Thoracic aorta (tissue), 2 donors: ENCODE data around the gene CENPC. TPM values are rescaled to one million over a fixed set of nuclear protein-coding genes. Genes with fewer than 3 reads are reported as not detected.

Source experiments
- ATAC-seq: fragments of 150-250 bp; one replicate; pipeline ENCODE4 v1.8.0; 2017; ENCODE audit warnings: low read depth; ENCODE audit not compliant: insufficient number of reproducible peaks, low FRiP score
- DNase-seq: peaks from one replicate; pipeline ENCODE4 v3.0.0-alpha.2; 2020; ENCODE audit warnings: low spot score
- H3K27ac ChIP-seq, 2 donors: fragments of 200-600 bp; sonication (generic); 1 replicate in 1 of 2; 2 replicates in 1 of 2; pipeline ENCODE4 v1.5.1; 2016; ENCODE audit warnings: mild to moderate bottlenecking in 2 of 2, moderate library complexity in 2 of 2
- H3K27me3 ChIP-seq: fragments of 200-600 bp; sonication (generic); replicated peaks from 2 replicates; pipeline ENCODE4 v1.6.0; 2016; ENCODE audit warnings: mild to moderate bottlenecking; ENCODE audit not compliant: insufficient read depth
- H3K36me3 ChIP-seq: fragments of 200-600 bp; sonication (generic); one replicate; pipeline ENCODE4 v1.5.1; 2016
- H3K4me1 ChIP-seq, 2 donors: fragments of 200-600 bp; sonication (generic); 1 replicate in 1 of 2; 2 replicates in 1 of 2; pipeline versions ENCODE4 v1.5.1 to v1.6.0; 2016; ENCODE audit warnings: low read depth in 2 of 2, mild to moderate bottlenecking in 1 of 2; ENCODE audit not compliant: control insufficient read depth in 1 of 2
- H3K4me3 ChIP-seq: fragments of 200-600 bp; sonication (generic); 2 replicates; pipeline ENCODE4 v1.5.1; 2016; ENCODE audit warnings: mild to moderate bottlenecking
- H3K9me3 ChIP-seq: fragments of 200-600 bp; sonication (generic); 2 replicates; pipeline ENCODE4 v1.5.1; 2016
- total RNA-seq, 2 donors: library from RNA; depleted of rRNA; stranded (reverse); fragments of >200 nt; gene quantifications; one replicate each; pipeline versions ENCODE4 v1.1.0 to v1.2.3, GENCODE V29; 2016
- TF ChIP-seq, protein P1 (sequence below): fragments of 200-600 bp; sonication (generic); IDR thresholded peaks from one replicate; pipeline ENCODE4 v1.5.1; 2019; ENCODE audit warnings: antibody characterized with exemption

CENPC gene
- total RNA-seq, 2 donors from 2014 or later: 25.3 to 38.8 TPM

DNA sequence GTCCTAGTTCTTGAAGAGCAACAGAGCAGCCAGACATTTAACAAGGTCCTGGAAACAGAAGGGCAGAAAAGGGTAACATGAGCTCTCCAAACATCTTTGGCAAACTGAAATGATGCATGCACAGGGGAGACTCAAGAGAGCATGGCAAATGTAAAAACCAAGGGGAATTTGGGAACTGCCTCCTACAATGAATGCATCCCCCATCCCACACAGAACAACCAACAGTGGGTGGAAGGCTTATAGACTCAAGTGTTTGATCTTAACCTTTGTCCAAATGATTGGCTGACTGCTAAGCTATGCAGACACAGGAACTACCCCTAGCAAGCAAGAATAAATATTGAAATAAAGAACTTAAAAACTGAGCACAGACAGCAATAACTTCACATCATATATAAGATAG is 74.4 kb downstream of the CENPC start:
- ATAC-seq (no peak), DNase-seq (no peak)
- Histone ChIP-seq H3K9me3 (no peaks in the 10 kb centered on the region), H3K4me1 (peaks cover 0 to 3% of the 10 kb centered on the region in 2 donors), H3K27me3 (no peaks in the 10 kb centered on the region), H3K36me3 (peaks cover 15% of the 10 kb centered on the region), H3K4me3 (no peak overlapping the region), H3K27ac (no peak overlapping the region)
- TF ChIP-seq, protein P1, sequence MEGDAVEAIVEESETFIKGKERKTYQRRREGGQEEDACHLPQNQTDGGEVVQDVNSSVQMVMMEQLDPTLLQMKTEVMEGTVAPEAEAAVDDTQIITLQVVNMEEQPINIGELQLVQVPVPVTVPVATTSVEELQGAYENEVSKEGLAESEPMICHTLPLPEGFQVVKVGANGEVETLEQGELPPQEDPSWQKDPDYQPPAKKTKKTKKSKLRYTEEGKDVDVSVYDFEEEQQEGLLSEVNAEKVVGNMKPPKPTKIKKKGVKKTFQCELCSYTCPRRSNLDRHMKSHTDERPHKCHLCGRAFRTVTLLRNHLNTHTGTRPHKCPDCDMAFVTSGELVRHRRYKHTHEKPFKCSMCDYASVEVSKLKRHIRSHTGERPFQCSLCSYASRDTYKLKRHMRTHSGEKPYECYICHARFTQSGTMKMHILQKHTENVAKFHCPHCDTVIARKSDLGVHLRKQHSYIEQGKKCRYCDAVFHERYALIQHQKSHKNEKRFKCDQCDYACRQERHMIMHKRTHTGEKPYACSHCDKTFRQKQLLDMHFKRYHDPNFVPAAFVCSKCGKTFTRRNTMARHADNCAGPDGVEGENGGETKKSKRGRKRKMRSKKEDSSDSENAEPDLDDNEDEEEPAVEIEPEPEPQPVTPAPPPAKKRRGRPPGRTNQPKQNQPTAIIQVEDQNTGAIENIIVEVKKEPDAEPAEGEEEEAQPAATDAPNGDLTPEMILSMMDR: no peak

DNA sequence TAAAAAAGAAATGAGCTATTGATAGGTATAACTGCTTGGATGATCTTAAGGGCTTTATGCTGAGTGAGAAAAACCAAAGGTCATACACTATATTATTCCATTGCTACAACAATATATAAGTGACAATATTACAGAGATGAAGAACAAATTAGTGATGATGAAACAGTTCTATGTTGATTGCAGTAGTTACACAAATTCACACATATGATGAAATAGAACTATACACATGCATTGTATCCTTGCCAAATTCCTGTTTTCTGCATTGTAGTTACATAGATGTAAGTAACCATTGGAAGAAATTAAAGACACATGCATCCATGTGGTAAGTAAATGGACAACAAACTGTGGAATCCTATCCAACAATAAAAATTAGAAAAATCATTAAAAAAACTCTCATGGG is 76.5 kb downstream of the CENPC start:
- Histone ChIP-seq H3K4me1 (peaks cover 0 to 8% of the 10 kb centered on the region in 2 donors), H3K4me3 (no peak overlapping the region), H3K27me3 (no peaks in the 10 kb centered on the region), H3K27ac (no peak overlapping the region), H3K36me3 (peaks cover 7% of the 10 kb centered on the region), H3K9me3 (no peaks in the 10 kb centered on the region)
- DNase-seq (no peak), ATAC-seq (no peak)
- TF ChIP-seq, protein P1: no peak

DNA sequence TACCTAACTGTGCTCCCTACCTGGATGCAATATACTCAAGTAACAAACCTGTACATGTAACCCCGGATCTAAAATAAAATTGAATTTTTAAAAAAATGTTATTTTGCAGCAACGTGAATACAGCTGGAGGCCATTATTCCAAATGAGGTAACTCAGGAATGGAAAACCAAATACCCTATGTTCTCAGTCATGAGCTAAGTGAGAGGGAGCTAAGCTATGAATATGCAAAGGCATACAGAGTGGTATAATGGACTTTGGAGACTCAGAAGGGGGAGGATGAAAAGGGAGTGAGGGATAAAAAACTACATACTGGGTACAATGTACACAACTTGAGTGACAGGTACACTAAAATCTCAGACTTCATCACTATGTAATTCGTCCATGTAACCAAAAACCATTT is 78.6 kb downstream of the CENPC start:
- peaks cover 3% of the 10 kb centered on the region for H3K36me3 ChIP-seq

DNA sequence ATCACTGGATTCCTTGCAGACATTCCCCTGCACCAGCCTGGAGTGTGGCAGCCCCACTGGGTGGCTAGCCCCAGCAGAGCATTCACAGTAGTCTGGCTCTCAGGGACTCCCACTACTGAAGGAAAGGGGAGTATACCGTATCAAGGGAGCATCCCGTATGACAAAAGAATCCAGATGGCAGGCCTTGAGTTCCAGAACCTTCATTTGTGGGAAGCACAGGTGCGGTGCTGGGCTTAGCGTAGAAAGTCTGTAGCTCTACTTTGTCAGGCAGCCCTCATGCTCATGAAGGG is 79.6 kb downstream of the CENPC start:
- H3K4me1 ChIP-seq: peaks cover 0 to 8% of the 10 kb centered on the region in 2 donors
- H3K27ac ChIP-seq: no peak overlapping the region
- DNase-seq: no peak
- TF ChIP-seq, protein P1: no peak
- no peak for ATAC-seq
- no peaks in the 10 kb centered on the region for H3K9me3 ChIP-seq
- H3K27me3 ChIP-seq: no peaks in the 10 kb centered on the region
- H3K36me3 ChIP-seq: no peaks in the 10 kb centered on the region
- no peak overlapping the region for H3K4me3 ChIP-seq

More for the DNA sequence above, 78.6 kb downstream of the CENPC start:
- no peak for ATAC-seq
- TF ChIP-seq, protein P1: no peak
- Histone ChIP-seq H3K9me3 (no peaks in the 10 kb centered on the region), H3K4me3 (no peak overlapping the region), H3K4me1 (peaks cover 0 to 8% of the 10 kb centered on the region in 2 donors), H3K27ac (no peak overlapping the region), H3K27me3 (no peaks in the 10 kb centered on the region)
- DNase-seq: no peak

DNA sequence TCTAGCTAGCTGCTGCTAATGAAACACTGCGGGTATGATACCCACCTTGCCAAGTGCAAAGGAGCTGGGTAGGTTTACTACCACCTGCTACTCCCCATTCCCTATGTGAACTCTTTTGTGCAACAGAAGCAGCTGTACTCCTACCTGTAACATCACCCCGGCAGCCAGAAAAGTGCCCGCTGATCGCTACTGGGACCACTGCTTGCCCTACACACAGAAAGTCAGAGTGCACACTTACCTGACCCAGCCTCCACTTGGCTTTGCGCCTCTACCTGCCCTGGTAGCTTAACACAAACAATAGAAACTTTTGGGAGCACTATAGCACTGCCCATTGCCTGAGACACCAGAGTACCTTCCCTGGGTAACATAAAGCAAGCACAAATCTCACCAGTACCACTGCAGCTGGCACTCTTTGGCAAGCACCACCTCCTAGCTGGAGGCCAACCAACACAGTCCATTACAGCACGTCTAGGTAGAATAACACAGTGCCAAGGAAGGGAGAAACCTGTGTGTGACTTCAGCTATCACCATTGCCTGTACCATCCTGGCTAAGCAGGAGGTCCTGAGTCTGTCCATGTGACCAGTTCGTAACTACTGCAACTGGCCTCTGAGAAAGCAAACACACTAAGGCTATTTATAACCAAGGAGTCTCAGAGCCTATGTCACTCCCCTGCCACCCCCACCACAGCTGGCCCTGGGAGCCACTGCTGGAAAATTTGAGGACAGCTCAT is 80.1 kb downstream of the CENPC start:
- TF ChIP-seq, protein P1: no peak
- DNase-seq (no peak), ATAC-seq (peak; percentile 12)

More for the DNA sequence above, 80.1 kb downstream of the CENPC start:
- Histone ChIP-seq H3K36me3 (no peaks in the 10 kb centered on the region), H3K4me1 (peaks cover 0 to 8% of the 10 kb centered on the region in 2 donors), H3K27me3 (no peaks in the 10 kb centered on the region), H3K27ac (no peak overlapping the region), H3K9me3 (no peaks in the 10 kb centered on the region), H3K4me3 (no peak overlapping the region)
